Occipital lobe (tissue), 3 donors: Measurements from ENCODE around the gene NOL11. TPM values are rescaled to one million over a fixed set of nuclear protein-coding genes. Genes with fewer than 3 reads are reported as not detected.
"Not testable (repeated sequence)": the region's sequence is repeated elsewhere in the genome, so short reads cannot be mapped to it uniquely, and the experiment has no call there.

Experiments used
- DNase-seq: peaks from one replicate; lab custom pipeline; 2025; lab: John Stamatoyannopoulos, UW
- small RNA-seq: library from RNA; depleted of rRNA; stranded (forward); fragments of <200 nt; gene quantifications from one replicate; pipeline ENCODE3, GENCODE V24; 2014
- total RNA-seq: library from RNA; depleted of rRNA; stranded (reverse); fragments of >200 nt; gene quantifications from one replicate; pipeline ENCODE4 v1.2.3, GENCODE V29; 2014

The NOL11 gene
- total RNA-seq, 1 donor from 2014 or later: 67.1 TPM

DNA sequence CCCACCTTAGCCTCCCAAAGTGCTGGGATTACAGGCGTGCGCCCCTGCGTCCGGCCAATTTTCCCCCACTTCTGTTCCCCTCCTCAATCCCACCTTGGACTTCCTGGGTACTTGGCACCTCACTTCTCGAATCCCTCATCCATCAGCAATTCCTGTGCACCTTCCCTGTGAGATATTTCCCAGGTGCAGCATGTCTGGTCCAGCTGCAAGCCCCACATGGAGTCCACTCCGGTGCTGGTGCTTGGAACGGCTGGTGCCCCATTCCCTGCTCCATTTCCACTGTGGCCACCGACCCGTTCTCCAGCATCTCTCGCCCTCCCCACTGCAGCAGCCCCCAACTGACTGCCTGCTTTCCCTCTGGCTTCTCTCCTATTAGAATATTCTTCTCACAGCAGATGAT, 35.3 kb downstream of the NOL11 start:
- DNase-seq: no peak

DNA sequence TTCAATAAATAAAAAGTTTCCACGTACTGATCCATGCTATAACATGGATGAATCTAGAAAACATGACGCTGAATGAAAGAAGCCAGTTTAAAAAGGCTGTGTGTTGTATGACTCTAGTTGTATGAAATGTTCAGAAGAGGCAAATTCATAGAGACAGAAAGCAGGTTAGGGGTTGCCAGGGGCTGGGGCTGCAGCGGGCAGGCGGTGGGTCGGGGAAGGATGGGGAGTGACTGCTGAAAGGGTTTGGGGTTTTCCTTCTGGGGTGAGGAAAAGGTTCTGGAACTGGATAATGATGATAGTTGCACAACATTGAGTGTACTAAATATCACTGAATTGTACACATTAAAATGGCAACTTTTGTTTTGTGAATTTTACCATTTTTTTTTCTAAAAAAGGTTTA, 36.3 kb downstream of the NOL11 start:
- DNase-seq: no peak

DNA sequence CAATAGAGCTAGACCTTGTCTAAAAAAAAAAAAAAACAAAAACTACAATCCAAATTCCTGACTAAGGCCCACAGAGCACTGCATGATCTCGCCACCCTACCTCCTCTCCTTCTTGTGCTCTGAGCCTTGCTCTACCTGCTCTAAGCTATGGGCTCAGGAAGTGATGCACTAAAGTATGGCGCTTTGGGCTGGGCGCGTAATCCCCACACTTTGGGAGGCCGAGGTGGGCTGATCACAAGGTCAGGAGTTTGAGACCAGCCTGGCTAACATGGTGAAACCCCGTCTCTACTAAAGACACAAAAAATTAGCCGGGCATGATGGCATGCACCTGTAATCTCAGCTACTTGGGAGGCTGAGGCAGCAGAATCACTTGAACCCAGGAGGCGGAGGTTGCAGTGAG, 37.0 kb downstream of the NOL11 start:
- not testable (repeated sequence) for DNase-seq

DNA sequence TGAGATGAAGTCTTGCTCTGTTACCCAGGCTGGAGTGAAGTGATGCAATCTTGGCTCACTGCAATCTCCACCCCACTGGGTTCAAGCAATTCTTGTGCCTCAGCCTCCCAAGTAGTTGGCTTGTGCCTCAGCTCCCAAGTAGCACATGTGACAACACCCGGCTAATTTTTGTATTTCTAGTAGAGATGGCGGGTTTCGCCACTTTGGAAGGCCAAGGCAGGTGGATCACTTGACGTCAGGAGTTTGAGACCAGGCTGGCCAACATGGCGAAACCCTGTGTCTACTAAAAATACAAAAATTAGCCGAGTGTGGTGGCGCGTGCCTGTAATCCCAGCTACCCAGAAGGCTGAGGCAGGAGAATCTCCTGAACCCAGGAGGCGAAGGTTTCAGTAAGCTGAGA, 39.0 kb downstream of the NOL11 start:
- not testable (repeated sequence) for DNase-seq

DNA sequence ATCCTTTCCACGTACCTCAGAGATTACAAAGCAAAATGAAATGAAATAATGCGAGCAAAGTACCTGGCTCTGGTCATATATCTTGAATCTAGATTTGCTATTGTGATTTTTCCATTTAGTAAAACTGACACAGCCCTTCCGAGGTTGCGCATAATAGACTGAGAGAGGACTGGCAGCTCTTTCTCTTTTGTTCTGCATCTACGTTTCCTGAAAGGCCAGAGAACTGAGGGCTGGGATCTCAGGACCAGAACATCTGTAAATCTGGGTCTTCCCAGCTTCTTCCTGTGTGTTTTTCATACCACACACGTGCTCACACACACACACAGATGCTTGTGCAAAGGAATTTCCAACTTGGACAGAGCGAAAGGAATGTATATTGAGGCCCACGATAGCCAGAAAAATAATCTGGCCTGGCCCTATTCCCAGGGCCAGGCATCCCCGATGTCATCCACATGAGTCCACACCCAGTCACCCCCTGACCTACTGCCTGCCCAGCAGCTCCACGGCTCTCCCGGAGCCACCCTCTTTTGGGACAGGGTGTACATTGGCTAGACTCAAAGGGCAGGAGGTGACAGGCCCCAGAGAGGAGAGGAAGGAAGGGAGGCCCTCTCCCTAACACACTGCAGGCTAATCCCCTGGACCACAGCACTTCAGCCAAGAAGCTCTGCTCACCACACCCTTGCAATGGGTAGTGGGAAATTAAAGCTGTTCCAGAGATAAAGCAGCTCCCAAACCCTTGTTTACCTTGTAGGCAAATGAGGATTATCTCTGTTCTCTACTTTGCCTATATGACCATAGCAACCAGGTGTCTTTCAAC, 41.8 kb downstream of the NOL11 start:
- DNase-seq: no peak

DNA sequence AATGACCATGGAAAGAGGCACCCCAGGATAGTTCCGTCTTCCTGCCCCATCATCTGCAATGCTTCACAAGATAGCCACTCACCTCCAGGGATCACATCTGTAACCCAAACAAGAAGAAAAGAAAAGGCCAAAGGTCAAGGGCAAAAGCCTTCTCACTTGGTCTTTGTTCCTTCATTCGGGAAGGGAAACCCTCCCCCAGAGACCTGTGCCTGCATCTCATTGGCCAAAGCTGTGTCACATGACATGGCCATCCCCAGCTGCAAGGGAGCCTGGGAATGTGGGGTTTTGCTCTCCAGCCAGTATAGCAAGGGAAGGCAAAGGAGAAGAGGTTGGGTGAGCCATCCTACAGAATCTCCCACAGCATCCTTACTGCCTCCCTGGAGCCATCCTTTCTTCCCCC, 47.9 kb downstream of the NOL11 start:
- no peak for DNase-seq

DNA sequence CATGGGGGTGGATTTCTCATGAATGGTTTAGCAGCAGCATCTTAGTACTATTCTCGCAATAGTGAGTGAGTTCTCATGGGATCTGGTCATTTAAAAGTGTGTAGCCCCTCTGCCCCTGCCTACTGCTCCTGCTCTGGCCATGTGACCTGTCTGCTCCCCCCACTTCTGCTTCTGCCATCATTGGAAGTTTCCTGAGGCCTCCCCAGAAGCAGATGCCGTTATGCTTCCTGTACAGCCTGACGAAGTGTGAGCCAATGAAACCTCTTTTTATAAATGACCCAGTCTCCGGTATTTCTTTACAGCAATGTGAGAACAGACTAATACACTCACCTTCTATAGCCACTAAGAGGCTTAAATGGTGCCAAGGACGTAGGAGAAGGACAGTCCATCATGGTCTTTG, 51.5 kb downstream of the NOL11 start:
- DNase-seq: no peak

DNA sequence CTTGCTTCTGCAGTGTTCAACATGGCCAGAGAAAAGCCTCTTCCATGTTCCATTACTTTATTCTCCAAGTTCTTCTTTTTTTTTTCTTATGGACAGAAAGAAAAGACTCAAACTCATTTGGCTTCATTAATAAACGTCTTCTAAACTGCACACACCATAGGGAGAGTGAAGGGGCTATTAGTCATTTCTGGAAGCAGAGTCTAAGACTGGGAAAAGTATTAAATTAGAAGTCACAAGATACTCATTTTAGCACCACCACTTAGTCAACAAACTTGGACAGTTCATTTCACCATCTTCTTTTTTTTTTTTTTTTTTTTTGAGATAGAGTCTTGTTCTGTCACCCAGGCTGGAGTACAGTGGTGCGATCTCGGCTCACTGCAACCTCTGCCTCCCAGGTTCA, 52.8 kb downstream of the NOL11 start:
- no peak for DNase-seq

DNA sequence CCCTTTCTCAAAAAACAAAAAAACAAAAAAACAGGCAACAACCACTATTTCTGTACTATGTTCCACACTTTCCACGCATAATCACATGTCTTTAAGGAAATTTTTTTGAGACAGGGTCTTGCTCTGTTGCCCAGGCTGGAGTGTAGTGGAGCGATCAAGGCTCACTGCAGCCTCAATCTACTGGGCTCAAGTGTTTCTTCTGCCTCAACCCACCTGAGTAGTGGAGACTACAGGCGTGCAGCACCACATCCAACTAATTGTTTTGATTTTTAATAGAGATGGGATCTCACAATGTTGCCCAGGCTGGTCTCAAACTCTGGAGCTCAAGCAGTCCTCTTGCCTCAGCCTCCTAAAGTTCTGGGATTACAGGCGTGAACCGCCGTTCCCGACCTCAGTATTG, 54.9 kb downstream of the NOL11 start:
- DNase-seq: no peak

DNA sequence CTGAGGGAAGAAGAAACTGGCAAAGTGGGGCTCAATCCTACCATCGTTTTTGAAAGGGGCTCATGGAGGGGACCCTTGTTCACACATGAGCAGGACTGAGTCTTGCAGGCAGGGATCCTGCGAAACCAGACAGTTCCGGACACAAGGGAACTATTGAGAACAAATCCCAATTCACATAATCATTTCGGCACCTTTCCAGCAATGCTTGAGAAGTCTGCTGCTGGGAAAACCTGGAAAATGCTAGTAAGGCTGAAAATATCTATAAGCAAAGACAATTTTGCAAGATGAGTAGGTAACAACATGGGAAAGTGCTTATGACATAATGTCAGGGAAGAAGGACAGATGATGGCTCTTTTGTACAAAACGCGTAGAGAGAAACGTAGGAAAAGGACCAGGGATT, 55.5 kb downstream of the NOL11 start:
- no peak for DNase-seq

DNA sequence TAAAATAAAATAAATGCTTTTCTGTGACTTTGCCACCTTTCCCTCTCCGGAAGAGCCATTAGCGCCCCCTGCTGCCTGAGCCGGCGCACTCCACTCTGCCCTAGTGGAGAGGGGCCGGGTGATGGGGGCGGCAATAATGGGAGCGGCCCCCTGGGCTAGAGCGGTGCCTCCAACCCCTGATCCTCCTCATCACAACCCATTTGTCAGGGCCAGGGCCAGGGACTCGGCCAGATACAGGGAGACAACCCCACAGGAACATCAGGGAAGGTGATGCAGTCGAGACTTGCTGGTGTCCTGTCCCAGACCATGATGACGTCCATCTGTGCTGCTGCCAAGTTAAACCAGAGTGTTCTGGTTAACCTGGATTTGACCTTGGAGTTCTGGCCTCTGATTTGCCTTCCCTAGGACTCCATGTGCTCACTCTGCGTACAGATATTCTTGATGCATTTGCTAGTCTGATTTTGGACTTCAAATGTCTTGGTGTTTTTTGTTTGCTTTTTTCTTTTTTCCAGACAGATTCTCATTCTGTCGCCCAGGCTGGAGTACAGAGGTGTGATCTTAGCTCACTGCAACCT, 61.4 kb downstream of the NOL11 start:
- no peak for DNase-seq

DNA sequence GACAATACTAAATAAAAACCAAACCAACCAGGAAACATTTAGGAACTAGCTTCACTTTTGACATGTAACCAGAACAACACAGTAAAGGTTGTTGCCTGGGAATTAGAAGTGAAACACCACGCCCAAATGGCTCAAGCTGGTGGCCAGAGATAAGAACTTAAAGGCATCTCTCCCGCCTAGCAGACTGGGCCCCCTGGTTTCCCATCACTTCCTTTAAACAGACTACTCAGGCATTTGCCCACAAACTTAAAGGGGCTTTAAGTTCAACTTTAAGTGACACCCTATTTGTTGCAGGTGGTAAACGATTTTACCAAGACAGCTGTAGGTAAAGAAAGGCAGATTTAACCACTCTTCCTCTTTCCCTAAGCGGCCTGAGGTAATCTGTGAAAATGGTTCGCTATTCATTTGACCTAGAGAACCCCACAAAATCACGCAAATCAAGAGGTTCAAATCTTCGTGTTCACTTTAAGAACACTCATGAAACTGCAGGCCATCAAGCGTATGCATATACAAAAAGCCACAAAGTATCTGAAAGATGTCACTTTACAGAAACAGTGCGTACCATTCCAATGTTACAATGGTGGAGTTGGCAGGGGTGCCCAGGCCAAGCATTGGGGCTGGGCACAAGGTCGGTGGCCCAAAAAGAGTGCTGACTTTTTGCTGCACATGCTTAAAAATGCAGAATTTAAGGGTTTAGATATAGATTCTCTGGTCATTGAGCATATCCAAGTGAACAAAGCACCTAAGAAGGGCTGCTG, 66.8 kb downstream of the NOL11 start:
- DNase-seq: no peak

DNA sequence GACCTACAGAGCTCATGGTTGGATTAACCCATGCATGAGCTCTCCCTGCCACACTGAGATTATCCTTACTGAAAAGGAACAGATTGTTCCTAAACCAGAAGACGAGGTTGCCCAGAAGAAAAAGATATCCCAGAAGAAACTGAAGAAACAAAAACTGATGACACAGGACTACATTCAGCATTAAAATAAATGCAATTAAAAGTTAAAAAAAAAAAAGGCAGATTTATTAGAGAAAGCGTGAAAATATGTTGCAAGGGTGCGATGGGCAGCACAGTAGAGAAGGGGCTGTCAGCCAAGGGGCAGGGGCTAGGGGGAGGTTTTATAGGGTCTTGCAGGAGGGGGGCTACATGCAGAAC, 67.4 kb downstream of the NOL11 start:
- no peak for DNase-seq

DNA sequence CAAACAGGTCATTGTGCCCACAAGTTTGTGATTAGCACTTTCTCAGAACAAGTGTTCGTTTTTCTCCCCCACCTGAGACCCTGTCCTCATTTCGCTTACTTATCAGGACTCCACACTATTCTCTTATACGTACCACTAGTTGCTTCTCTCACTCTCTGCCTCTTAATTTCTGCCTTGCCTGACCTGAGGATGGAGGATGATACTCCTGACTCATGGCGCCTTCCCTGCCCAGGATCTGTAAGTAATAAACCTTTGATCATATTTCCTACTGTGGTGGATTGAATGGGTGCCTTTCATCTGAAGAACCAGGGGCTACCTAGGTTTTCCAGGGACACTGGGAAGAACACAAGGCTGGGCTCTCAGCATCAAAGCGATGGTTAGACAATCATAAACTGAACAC, 67.8 kb downstream of the NOL11 start:
- no peak for DNase-seq

Small RNAs within 50 kb of the gene (small RNA-seq; reads per million reads assigned to genes)
- gene SNORA38B: 0.70 reads per million, percentile 63 among the genes with 10 or more reads in this experiment

Other genes starting within 250 kb of the NOL11 start
- gene BPTF, start 107.6 kb downstream of the NOL11 start, total RNA-seq: 144 TPM